HG03469 (cell line): ENCODE results near the gene ERCC6.

Experiments
- ATAC-seq: cut with Tn5 transposase; IDR thresholded peaks from one replicate; pipeline ENCODE4 v1.9.1; 2021; ENCODE audit warnings: mild to moderate bottlenecking, moderate library complexity, moderate number of reproducible peaks; ENCODE audit not compliant: unreplicated experiment

ERCC6 gene

DNA sequence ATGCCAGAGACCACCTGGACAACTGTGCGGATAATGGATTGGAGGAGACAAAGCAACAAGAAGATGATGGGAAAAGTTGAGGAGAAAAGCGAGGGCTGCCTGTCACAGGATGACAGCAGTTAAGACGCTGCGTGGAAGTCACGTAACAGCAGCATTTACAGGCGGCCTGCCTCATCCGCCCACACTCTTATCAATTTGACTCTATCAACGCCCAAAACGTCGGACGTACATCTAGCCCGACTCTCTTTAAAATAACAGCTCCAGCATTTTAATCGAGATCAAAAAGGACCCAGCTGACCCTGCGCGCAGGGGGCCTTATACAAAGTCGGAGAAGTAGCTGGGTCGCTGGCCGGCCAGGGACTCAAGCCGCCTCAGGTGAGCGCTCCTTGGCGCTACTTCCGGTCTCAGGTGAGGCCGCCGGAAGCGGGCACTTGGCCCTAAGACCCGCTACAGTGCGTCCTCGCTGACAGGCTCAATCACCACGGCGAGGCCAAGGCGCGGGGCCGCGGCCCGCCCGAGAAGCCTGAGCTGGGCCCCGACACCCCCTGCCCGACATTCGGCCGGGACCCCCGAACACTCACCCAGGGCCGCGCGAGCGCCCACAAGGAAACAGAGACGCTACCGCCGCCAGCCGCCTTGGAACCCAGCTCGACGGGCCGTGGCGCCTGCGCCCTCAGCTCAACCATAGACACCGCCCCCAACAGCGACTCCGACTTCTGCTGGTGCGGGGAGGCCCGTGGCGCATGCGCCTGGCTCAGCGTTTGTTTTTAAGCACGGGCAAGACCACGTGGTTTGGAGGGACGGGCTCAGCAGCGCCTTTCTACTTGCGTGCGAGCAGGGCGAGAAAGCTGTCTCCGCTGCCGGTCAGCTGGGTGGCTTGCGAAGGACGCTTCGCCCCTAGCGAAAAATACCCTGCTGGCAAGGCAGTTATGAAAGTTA is at the start of gene ERCC6:
ERCC6 (minus strand) TSS at position 741 of the 939 bp plus-strand sequence.
- ATAC-seq: peak; percentile 63

DNA sequence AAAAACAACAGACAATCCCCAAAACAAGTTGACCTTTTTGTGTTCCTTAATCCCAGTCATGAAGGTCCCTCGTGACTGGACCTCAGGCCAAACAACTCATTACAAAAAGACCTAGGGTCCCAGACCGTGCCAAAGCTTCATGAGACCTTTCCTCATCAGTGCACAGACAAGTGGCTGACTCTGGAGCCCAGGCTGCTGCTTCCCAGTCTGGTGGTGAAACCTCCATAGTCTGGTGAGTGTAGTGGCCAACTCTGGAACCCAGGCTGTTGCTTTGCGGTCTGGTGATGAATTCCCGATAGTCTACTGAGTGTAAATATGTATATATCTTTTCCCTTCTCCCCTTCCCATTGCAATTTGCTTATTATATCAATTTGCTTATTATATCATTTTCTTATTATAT is 49.1 kb upstream of the ERCC6 start:
- no peak for ATAC-seq

- no peak for ATAC-seq
Observed at GRCh38 chr10:49585387-49585786, 46.5 kb upstream of the ERCC6 start.

- no peak for ATAC-seq
Observed at GRCh38 chr10:49579621-49580020, 40.7 kb upstream of the ERCC6 start.

DNA sequence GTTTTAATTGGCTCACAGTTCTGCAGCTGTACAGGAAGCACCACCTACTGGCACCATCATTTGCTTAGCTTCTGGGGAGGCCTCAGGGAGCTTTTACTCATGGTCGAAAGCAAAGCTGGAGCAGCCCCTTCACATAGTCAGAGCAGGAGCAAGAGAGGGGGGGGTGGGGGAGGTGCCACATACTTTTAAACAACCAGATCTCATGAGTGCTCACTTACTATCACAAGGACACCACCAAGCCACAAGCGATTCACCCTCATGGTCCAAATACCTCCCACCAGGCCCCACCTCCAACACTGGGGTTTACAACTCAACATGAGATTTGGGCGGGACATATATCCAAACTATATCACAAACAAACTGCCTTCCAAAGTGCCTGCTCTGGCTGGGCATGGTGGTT is 39.5 kb upstream of the ERCC6 start:
- ATAC-seq: no peak

DNA sequence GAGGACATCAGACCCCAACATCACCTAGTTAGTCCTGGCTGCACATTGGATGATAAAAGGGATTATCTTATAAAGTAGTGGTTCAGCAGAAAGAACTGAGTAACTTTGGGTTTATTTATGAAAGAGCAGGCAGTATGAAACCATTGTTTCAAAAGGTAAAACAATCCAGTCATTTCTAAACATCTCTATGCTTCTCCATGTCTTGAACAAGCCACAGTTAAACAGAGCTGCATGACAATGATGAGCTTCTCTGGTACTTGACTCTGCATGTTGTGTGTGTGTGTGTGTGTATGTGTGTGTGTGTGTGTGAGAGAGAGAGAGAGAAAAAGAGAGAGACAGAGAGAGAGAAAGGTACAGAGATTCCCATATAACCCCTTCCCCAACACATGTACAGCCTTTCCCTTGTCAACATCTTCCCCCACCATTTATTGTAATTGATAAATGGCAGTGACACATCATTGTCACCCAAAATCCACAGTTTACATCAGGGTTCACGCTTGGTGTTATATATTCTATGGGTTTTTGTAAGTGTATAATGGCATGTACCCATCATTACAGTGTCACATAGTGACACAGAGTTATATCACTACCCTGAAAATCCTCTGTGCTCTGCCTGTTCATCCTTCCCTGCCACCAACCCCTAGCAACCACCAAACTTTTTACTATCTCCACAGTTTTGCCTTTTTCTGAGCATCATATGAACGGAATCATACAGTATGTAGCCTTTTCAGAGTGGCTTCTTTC is 38.4 kb upstream of the ERCC6 start:
- no peak for ATAC-seq

DNA sequence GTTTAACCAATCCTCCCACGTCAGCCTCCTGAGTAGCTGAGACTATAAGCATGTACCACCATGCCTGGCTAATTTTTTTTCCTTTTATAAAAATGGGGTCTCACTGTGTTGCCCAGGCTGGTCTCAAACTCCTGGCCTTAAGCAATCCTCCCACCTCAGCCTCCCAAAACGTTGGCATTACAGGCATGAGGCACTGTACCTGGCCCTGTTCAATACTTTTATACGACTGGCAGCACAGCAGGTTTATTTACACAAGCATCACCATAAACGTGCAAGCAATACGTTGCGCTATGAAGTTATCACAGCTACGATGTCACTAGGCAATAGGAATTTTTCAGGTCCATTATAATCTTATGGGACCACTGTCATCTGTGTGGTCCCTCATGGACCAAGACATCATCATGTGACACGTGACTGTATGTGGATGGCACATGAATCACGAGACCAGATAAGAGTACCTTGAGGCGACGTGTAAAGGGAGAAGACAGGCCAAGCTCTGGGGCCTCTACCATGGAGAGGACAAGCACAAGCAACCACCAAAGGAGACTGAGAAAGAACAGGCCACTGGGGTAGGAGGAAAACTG is 36.7 kb upstream of the ERCC6 start:
- ATAC-seq: no peak

GRCh38 chr10:49572594-49573114 is 33.7 kb upstream of the ERCC6 start:
- ATAC-seq: no peak

- ATAC-seq: no peak
Observed at GRCh38 chr10:49571388-49571787, 32.5 kb upstream of the ERCC6 start.

DNA sequence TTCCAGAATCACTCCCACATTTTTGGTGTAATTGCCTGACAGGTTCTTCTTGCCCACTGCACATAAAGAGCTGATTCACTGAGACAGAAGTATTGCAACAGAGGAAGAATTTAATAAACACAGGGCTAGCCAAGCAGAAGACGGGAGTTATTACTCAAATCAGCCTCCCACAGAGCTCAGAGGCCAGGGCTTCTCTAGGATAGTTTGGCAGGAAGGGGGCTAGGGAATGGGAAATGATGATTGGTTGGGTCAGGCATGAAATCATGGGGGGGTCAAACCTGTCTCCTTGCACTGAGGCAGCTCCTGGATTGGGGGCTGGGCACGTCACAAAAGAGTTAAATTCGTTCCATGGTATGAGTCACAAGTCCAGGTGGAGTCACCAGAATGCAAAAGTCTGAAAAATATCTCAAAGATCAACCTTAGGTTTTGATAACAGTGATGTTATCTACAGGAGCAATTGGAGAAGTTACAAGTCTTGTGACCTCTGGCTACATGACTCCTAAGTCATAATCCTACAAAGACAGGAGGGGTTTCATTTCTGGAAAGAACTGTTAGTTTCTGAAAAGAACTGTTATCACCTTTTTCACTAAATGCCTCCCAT is 30.2 kb upstream of the ERCC6 start:
- no peak for ATAC-seq

- ATAC-seq: peak; percentile 57
Observed at GRCh38 chr10:49568235-49568634, 29.3 kb upstream of the ERCC6 start.

DNA sequence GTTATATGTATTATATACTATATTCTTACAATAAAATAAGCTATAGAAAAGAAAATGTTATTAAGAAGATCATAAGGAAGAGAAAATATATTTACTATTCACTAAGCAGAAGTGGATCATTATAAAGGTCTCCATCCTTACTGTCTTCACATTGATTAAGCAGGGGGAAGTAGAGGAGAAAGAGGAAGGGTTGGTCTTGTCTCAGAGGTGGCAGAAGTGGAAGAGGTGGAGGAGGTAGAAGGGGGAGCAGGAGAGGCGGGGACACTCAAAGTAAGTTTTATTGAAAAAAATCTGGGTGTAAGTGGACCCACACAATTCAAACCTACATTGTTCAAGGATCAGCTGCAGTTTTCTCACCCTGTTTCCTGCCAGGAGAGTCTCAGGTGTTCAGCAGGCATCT is 28.9 kb upstream of the ERCC6 start:
- ATAC-seq: no peak

DNA sequence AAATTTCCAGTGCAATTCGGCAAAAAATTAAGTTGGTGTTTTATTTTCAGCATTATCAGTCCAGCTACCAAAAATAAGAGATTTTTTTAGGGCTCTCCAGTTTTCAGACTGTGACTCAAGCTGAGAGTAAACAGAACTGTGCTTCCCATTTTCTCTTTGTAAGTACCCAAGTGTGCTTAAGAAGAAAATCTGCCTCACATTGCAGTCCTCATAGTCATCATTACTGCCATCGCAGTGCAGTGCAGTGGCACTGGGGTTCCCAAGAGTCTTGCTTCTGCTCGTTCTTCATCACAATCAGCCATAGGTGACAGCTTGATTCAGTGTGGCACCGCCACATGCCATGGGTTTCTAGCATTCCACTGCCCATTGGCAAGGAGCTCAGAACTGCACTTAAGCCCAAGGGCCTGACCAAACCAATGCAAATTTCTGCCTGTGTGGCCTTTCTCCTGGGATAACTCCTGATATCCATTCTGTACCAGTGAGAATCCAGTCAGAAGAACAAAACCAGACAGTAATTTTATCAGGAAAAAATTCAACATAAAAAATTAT is 25.6 kb upstream of the ERCC6 start:
- no peak for ATAC-seq

DNA sequence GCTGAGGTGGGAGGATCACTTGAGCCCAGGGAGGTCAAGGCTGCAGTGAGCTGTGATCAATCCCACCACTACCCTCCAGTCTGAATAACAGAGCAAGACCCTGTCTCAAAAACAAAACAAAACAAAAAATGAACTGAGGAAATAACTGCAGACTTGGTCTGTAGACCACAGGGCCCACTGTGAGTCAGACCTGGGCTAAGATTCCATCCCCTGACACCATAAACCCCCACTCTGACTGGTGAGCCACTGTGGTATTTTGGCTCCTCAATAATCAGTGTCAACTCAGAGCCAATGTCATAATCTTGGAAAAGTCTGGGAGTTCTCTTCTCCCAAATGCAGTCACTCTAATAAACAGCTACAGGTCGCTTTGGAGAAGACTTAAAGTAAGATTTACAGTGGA is 24.0 kb upstream of the ERCC6 start:
- ATAC-seq: no peak

DNA sequence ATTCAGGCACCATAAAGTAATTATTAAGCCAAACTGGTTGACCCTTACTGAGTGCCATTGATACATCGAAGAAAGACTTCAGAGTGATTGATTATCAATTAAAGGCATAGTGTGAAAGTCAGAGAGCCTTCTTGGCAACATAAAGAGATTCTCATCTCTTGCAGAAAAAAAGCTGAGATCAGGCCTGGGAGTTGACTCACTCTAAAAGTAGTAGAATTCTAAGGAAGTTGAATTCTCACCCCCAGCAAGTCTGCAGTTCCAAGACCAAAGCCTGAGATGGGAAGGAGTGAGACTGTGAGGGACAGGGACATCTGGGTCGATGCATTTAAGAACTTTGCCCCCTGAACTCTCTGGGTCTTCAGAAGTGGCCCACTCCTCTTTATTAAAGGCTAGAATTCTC is 21.6 kb upstream of the ERCC6 start:
- ATAC-seq: no peak

DNA sequence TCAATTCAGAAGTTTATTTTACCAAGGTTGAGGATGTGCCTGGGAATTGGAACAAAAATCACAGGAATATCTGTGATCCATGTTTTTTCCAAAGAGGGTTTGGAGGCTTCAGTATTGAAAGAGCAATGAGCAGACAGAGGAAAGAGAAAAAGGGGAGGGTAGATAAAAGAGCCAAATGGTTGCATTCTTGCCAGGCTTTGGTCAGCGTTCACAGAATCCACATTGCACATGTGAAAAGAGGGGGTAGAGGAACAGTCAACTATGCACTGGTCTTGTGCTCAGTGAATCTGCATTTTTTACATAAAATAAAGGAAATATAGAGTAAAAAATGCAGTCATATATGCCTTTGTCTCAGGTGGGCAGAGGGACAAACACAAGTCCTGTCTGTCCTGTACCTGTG is 20.6 kb upstream of the ERCC6 start:
- ATAC-seq: no peak

GRCh38 chr10:49558190-49558589 is 19.3 kb upstream of the ERCC6 start:
- ATAC-seq: no peak

GRCh38 chr10:49557681-49558080 is 18.8 kb upstream of the ERCC6 start:
- no peak for ATAC-seq

DNA sequence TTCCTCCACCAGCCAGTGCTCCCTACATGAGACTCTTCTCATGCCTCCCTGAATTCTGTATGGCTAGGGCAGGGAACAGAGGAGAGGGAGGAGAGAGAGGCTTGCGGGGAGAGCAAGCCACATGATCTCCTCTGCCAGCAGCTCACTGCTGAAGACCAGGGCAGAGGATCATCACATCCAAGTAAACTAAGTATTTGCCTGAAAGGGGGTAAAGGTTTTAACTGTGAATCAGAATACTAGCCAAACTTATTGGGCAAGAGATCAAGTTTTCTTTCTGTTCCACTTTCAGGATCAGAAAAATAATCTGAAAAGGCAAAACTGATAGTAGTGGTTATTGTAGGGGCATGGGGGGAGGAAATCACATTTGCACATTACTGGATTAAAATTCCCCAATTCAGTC is 17.8 kb upstream of the ERCC6 start:
- ATAC-seq: no peak

DNA sequence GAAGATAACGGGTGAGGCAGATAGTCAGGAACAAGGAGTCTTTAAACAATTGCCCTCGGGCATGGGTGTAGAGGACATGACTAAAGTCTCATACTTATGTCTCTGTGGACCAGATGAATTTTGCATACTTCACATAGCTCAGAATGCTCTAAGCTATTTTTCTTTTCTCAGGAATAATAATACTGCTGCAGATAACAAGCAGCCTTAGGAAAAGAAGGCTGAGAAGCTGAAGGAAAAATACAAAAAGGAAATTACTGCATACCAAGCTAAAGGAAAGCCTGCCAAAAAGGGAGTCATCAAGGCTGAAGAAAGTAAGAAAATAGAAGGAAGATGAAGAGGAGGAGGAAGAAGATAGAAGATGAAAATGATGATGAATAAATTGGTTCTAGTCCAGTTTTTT is 13.4 kb upstream of the ERCC6 start:
- no peak for ATAC-seq

- no peak for ATAC-seq
Observed at GRCh38 chr10:49550563-49550962, 11.6 kb upstream of the ERCC6 start.
